ENCODE measurements around the gene CFAP298.
"Not testable (repeated sequence)": the region's sequence is repeated elsewhere in the genome, so short reads cannot be mapped to it uniquely, and the experiment has no call there.

The CFAP298 gene

DNA sequence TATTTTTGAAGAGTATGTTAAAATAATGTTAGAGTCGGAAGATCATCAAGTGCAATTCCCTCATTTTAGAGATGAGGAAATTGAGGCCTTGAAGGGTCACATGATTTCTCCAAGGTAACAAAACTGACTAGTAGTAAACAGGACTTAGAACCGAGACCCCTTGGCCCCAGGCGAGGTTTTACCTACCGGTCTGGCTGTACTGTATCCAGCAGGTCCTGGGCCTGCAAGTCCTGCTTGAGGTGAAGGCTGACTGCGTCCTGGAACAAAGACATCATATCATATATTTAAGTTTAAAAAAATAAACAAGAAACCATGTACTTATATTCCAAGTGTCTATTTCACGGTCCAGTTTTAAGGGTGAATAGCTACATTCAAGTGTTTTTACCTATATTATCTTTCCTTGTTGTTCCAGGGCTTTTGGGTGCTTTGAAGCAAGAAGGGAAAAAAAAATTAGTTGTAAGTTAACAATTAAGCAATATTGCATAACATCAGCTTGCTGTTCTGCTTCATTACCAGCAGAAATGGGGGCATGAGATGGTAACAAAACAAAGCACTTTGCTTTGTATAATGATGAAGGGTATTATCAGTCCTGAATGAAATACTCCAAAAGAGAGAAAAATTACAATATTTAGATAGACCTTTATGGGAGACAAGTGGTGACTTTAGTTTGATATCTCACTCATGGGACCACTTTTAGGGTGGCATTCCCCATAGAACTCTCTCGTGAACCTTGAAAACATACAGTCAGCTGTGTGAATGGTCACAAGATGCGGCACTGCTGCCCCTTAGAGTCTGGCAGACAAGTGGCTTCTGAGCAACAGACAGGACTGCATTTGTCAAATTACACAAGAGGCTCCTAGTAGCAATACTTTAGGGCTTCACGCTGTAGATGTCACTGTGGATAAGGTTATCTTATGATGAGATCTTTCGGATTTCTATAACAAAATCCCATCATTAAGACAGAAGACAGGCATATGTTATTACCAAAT lies 29.8 kb upstream of the CFAP298 start:
- TF ChIP-seq, protein P1, sequence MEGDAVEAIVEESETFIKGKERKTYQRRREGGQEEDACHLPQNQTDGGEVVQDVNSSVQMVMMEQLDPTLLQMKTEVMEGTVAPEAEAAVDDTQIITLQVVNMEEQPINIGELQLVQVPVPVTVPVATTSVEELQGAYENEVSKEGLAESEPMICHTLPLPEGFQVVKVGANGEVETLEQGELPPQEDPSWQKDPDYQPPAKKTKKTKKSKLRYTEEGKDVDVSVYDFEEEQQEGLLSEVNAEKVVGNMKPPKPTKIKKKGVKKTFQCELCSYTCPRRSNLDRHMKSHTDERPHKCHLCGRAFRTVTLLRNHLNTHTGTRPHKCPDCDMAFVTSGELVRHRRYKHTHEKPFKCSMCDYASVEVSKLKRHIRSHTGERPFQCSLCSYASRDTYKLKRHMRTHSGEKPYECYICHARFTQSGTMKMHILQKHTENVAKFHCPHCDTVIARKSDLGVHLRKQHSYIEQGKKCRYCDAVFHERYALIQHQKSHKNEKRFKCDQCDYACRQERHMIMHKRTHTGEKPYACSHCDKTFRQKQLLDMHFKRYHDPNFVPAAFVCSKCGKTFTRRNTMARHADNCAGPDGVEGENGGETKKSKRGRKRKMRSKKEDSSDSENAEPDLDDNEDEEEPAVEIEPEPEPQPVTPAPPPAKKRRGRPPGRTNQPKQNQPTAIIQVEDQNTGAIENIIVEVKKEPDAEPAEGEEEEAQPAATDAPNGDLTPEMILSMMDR (conservative IDR thresholded peaks at IDR 0.05; ENCODE audit: low read depth), result no peak
- ChIA-PET CTCF (interaction anchor here (0.5 to 0.7 kb wide), 3 partner anchors 31 to 684 kb away, joined by 3 to 8 read pairs (median 3); no protein-coding TSS in a partner anchor), POLR2A (ENCODE audit: low non-redundant PET) (no interaction called here)
- no peak overlapping the region for H3K27ac ChIP-seq
- DNase-seq (ENCODE audit: low spot score), result no peak

DNA sequence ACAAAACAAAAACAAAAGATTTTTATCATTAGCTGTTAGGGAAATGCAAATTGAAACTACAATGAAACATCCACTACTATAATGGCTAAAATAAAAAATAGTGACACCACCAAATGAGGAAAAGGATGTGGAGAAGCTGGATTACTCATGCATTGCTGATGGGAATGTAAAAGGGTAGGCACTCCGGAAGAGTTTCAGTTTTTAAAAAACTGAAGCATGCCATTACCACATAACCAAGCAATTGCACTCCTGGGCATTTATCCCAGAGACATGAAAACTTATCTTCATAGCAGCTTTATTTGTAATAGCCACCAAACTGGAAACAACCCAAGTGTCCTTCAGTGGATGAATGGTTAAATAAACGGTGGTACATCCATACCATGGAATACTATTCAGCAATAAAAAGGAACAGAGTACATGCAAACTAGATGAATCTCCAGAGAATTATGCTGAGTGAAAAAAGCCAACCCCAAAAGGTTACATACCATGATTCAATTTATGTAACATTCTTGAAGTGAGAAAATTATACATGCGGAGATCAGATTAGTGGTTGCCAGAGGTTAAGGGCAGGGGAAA lies 14.5 kb upstream of the CFAP298 start:
- ChIA-PET CTCF (no interaction called here), POLR2A (ENCODE audit: low non-redundant PET) (no interaction called here)
- DNase-seq (ENCODE audit: low spot score), result no peak
- TF ChIP-seq, protein P1 (conservative IDR thresholded peaks at IDR 0.05; ENCODE audit: low read depth), result no peak
- H3K27ac ChIP-seq, result no peak overlapping the region

DNA sequence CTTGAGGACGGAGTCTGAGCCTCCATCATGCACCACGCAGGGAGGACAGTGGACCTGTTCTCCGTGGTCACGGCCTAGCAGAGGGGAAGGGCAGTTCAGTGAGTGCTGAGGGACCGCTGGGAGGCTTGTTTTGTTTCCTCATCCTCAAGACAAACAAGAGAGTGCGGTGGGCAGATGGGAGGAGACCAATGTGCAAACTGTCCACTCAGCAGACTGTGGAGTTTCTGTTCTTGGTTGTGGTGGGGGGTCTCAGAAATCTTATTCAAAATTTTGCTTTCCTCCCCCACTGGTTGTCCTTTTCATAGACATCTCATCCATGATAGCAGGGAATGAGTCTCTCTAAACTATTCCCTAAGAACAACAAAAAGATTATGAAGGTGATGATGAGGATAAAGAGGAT lies 6.0 kb upstream of the CFAP298 start:
- DNase-seq (ENCODE audit: low spot score); H3K27ac ChIP-seq; POLR2A ChIA-PET (ENCODE audit: low non-redundant PET): not testable (repeated sequence)
- CTCF ChIA-PET, result interaction anchor here (0.6 kb wide), 1 partner anchor 56 kb away, joined by 3 read pairs; no protein-coding TSS in a partner anchor

DNA sequence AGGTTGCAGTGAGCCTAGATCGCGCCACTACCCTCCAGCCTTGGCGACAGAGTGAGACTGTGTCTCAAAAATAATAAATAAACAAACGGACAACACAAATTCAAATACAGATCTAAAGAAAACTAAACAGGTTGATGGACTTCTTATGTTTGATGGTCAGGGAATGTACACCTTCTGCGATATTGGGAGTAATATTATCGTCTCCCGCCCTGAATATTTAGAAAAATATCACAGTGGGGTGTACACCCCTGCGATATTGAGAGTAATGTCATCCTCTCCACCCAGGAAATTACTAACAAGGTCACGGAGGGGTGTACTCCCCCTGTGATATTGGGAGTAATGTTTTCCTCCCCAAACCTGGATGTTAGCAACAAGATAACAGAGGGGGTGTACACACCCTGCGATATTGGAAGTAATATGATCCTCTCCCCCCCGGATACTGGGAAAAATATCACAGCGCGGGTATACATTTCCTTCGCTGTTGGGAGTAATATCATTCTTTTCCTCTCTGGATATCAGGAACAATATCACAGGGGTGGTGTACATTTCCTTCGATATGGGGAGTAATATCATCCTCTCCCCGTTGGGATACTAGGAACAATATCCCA lies 1.4 kb upstream of the CFAP298 start:
- DNase-seq (ENCODE audit: low spot score), result no peak
- TF ChIP-seq, protein P1 (conservative IDR thresholded peaks at IDR 0.05; ENCODE audit: low read depth), result no peak
- peak overlapping the region; percentile 98 for H3K27ac ChIP-seq
- ChIA-PET POLR2A (ENCODE audit: low non-redundant PET) (no interaction called here), CTCF (interaction anchor here (0.6 kb wide), 1 partner anchor 8 kb away, joined by 3 read pairs; no protein-coding TSS in a partner anchor)

DNA sequence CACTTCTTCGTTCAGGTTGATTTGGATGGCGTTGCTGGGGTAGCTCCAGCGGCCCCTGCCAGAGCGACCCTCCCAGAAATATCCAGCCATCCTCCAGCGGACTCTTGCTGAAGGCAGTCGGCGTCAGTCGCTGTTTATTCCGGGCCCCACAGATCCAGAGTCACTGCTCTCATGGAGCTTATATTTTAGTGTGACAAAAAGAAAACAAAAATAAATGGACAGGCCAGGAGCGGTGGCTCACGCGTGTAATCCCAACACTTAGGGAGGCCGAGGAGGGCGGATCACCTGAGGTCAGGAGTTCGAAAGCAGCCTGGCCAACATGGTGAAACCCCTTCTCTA lies 791 bp upstream of the CFAP298 start:
- peak overlapping the region; percentile 98 for H3K27ac ChIP-seq
- POLR2A ChIA-PET (ENCODE audit: low non-redundant PET), result no interaction called here
- no peak for DNase-seq (ENCODE audit: low spot score)
- CTCF ChIA-PET, result interaction anchor here (0.6 to 2.1 kb wide), 3 partner anchors 9 to 81 kb away, joined by 3 to 14 read pairs (median 5); no protein-coding TSS in a partner anchor
- TF ChIP-seq, protein P1 (conservative IDR thresholded peaks at IDR 0.05; ENCODE audit: low read depth), result no peak

DNA sequence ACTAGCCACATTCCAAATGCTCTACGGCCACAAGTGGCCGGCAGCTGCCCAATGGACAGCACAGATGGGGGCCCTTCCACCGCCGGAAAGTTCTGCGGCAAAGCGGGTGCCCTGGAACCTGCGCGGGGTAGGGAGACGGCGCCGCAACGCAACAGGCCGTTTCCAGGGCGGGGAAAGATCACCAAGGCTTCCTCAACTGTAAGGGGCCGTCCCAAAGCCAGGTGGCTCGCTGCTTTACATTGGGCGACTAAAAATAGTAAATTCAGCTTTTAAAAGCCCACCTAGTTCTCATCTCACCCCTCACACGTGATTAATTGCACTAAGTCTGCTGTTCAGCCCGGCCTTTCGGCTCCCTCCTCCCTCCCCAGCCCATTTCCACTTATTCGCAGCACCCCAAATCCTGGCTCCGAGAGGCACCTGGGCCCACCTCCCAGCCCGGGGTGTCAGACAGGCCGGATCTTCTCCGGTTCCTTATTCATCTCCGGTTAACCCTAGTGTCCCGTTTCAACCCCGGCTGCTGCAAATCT lies 643 bp downstream of the CFAP298 start:
- DNase-seq (ENCODE audit: low spot score), result peak; percentile 32
- H3K27ac ChIP-seq, result peak overlapping the region; percentile 98
- TF ChIP-seq, protein P1 (conservative IDR thresholded peaks at IDR 0.05; ENCODE audit: low read depth), result no peak
- POLR2A ChIA-PET (ENCODE audit: low non-redundant PET), result no interaction called here
- CTCF ChIA-PET, result interaction anchor here (0.6 to 2.1 kb wide), 2 partner anchors 10 to 31 kb away, joined by 3 to 14 read pairs; no protein-coding TSS in a partner anchor

DNA sequence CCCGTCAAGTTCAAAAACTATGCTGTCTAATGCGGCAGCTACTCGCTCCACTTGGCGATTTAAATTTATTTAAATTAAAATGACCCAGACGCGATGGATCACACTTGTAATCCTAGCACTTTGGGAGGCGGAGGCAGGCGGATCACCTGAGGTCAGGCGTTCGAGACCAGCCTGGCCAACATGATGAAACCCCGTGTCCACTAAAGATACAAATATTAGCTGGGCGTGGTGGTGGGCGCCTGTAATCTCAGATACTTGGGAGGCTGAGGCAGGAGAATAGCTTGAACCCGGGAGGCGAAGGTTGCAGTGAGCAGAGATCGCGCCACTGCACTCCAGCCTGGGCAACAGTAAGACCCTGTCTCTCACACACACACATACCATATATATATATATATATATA lies 1.2 kb downstream of the CFAP298 start:
- POLR2A ChIA-PET (ENCODE audit: low non-redundant PET); DNase-seq (ENCODE audit: low spot score): not testable (repeated sequence)
- peak overlapping the region; percentile 98 for H3K27ac ChIP-seq
- CTCF ChIA-PET, result interaction anchor here (0.6 to 2.1 kb wide), 2 partner anchors 10 to 31 kb away, joined by 3 to 14 read pairs; no protein-coding TSS in a partner anchor

Measured in RWPE1 (cell line).